A549 (cell line): ENCODE measurements around the gene PAK1.

Source experiments
- CTCF ChIP-seq: fragments of >200 bp; sonication (Bioruptor Twin); formaldehyde crosslinking; IDR thresholded peaks from 3 replicates; pipeline ENCODE4 v1.5.1; 2016
- E2F6 ChIP-seq: IDR thresholded peaks from 2 replicates; pipeline ENCODE4 v1.6.1; 2012; ENCODE audit warnings: low read depth, borderline replicate concordance
- EP300 ChIP-seq, 2 experiments: fragments of >200 bp; sonication (Bioruptor Twin); formaldehyde crosslinking; IDR thresholded peaks; 2 replicates in 1 of 2; 3 replicates in 1 of 2; pipeline ENCODE4 v1.6.1; 2016 to 2017
- KDM1A ChIP-seq: fragments of 200-600 bp; sonication (generic); IDR thresholded peaks from 2 replicates; pipeline ENCODE4 v1.6.1; 2016; ENCODE audit warnings: low read depth, mild to moderate bottlenecking
- POLR2A ChIP-seq: IDR thresholded peaks from 2 replicates; pipeline ENCODE4 v1.6.1; 2012; ENCODE audit warnings: mild to moderate bottlenecking, low read length
- RAD21 ChIP-seq, 2 experiments: fragments of >200 bp in 1 of 2; sonication (Bioruptor Twin) in 1 of 2; formaldehyde crosslinking in 1 of 2; IDR thresholded peaks in 1 of 2; conservative IDR thresholded peaks in 1 of 2; 2 replicates in 1 of 2; 3 replicates in 1 of 2; pipeline ENCODE4 v1.6.1; 2012 to 2018; ENCODE audit warnings: inconsistent platforms in 1 of 2
- RFX5 ChIP-seq: fragments of 450-650 bp; IDR thresholded peaks from 2 replicates; pipeline ENCODE4 v1.7.1; 2014; ENCODE audit warnings: antibody characterized with exemption, mild to moderate bottlenecking, moderate library complexity

- no peak for TF ChIP-seq E2F6
- no peak for TF ChIP-seq POLR2A
- no peak for TF ChIP-seq CTCF
- no peak for TF ChIP-seq RAD21 (conservative IDR thresholded peaks at IDR 0.05 in 1 of 2, IDR thresholded peaks at IDR 0.05 in 1 of 2)
- no peak for TF ChIP-seq KDM1A
- TF ChIP-seq EP300 (IDR thresholded peaks at IDR 0.05), result no peak
- TF ChIP-seq RFX5, result no peak
Observed at GRCh38 chr11:77413850-77414460, 59.9 kb downstream of the PAK1 start.
